GM12874 (cell line): Measurements from ENCODE around the gene TFF2.

Source experiments
- CTCF ChIP-seq: IDR thresholded peaks from 2 replicates; pipeline ENCODE4 v1.5.1; 2011; ENCODE audit warnings: low read depth, mild to moderate bottlenecking, control low read depth, low read length, moderate library complexity; ENCODE audit not compliant: insufficient read depth

TFF2 gene

GRCh38 chr21:42395302-42395701 lies 44.5 kb upstream of the TFF2 start:
- no peak for TF ChIP-seq CTCF

- no peak for TF ChIP-seq CTCF
Measured at GRCh38 chr21:42393443-42393950, 42.7 kb upstream of the TFF2 start.

- TF ChIP-seq CTCF: no peak
Measured at GRCh38 chr21:42392731-42393442, 42.1 kb upstream of the TFF2 start.

GRCh38 chr21:42391297-42391696 lies 40.5 kb upstream of the TFF2 start:
- no peak for TF ChIP-seq CTCF

- no peak for TF ChIP-seq CTCF
Measured at GRCh38 chr21:42390696-42391095, 39.9 kb upstream of the TFF2 start.

GRCh38 chr21:42390193-42390592 lies 39.4 kb upstream of the TFF2 start:
- no peak for TF ChIP-seq CTCF

- no peak for TF ChIP-seq CTCF
Measured at GRCh38 chr21:42389449-42389835, 38.6 kb upstream of the TFF2 start.
